Progenitor cell of endocrine pancreas (in vitro differentiated cells): Measurements from ENCODE around the gene TAC4. TPM values are rescaled to one million over a fixed set of nuclear protein-coding genes. Genes with fewer than 3 reads are reported as not detected.
A peak's percentile ranks its signal among the peaks of the same experiment; 100 is the strongest.

Source experiments
- DNase-seq: peaks from one replicate; pipeline ENCODE4 v3.0.0; 2021; ENCODE audit warnings: low spot score; ENCODE audit not compliant: unreplicated experiment
- H3K27ac Mint-ChIP-seq: 2 replicates; pipeline ENCODE4 v1.8.0; 2021; ENCODE audit warnings: mild to moderate bottlenecking, moderate library complexity, mixed read lengths
- H3K27me3 Mint-ChIP-seq: 2 replicates; pipeline ENCODE4 v1.8.0; 2021; ENCODE audit warnings: mixed read lengths
- H3K36me3 Mint-ChIP-seq: 2 replicates; pipeline ENCODE4 v1.8.0; 2022; ENCODE audit warnings: mixed read lengths; ENCODE audit not compliant: insufficient read depth
- H3K4me1 Mint-ChIP-seq: 2 replicates; pipeline ENCODE4 v1.8.0; 2021; ENCODE audit warnings: low read depth, mixed read lengths
- H3K4me3 Mint-ChIP-seq: 2 replicates; pipeline ENCODE4 v1.8.0; 2021; ENCODE audit warnings: low read depth, mild to moderate bottlenecking, moderate library complexity, mixed read lengths
- H3K9me3 Mint-ChIP-seq: 2 replicates; pipeline ENCODE4 v1.8.0; 2021; ENCODE audit warnings: low read depth, mixed read lengths
- CTCF ChIP-seq: fragments of 200-600 bp; sonication (generic); IDR thresholded peaks from one replicate; pipeline ENCODE4 v1.5.0; 2021; ENCODE audit warnings: antibody characterized with exemption, mild to moderate bottlenecking; ENCODE audit not compliant: unreplicated experiment
- total RNA-seq: library from RNA; stranded (reverse); gene quantifications from 2 replicates; pipeline ENCODE4 v1.2.1, GENCODE V29; 2021

The TAC4 gene
- total RNA-seq, 1 donor from 2014 or later, result not detected

- Mint-ChIP-seq H3K4me1 (peaks cover 9% of the 10 kb centered on the region), H3K4me3 (no peak overlapping the region), H3K27ac (no peak overlapping the region), H3K27me3 (peaks cover 10% of the 10 kb centered on the region), H3K9me3 (no peaks in the 10 kb centered on the region), H3K36me3 (peaks cover 4% of the 10 kb centered on the region)
- TF ChIP-seq CTCF, result peak; percentile 25
- DNase-seq, result no peak
Measured at GRCh38 chr17:49843774-49844350, 4.0 kb downstream of the TAC4 start.

GRCh38 chr17:49842846-49843245 is 5.0 kb downstream of the TAC4 start:
- H3K36me3 Mint-ChIP-seq, result peaks cover 4% of the 10 kb centered on the region
- H3K27ac Mint-ChIP-seq, result no peak overlapping the region
- no peaks in the 10 kb centered on the region for H3K9me3 Mint-ChIP-seq
- H3K4me1 Mint-ChIP-seq, result peaks cover 9% of the 10 kb centered on the region
- peaks cover 2% of the 10 kb centered on the region for H3K27me3 Mint-ChIP-seq
- no peak overlapping the region for H3K4me3 Mint-ChIP-seq
- no peak for DNase-seq
- TF ChIP-seq CTCF, result no peak

- no peak for DNase-seq
- Mint-ChIP-seq H3K36me3 (peaks cover 4% of the 10 kb centered on the region), H3K27ac (no peak overlapping the region), H3K4me3 (no peak overlapping the region), H3K4me1 (peaks cover 9% of the 10 kb centered on the region), H3K9me3 (no peaks in the 10 kb centered on the region), H3K27me3 (no peaks in the 10 kb centered on the region)
- TF ChIP-seq CTCF, result no peak
Measured at GRCh38 chr17:49842371-49842770, 5.5 kb downstream of the TAC4 start.

- no peaks in the 10 kb centered on the region for H3K9me3 Mint-ChIP-seq
- no peak for DNase-seq
- no peaks in the 10 kb centered on the region for H3K27me3 Mint-ChIP-seq
- H3K4me3 Mint-ChIP-seq, result no peak overlapping the region
- H3K27ac Mint-ChIP-seq, result no peak overlapping the region
- H3K36me3 Mint-ChIP-seq, result peaks cover 4% of the 10 kb centered on the region
- peaks cover 11% of the 10 kb centered on the region for H3K4me1 Mint-ChIP-seq
- TF ChIP-seq CTCF, result no peak
Measured at GRCh38 chr17:49841548-49841947, 6.3 kb downstream of the TAC4 start.

- no peaks in the 10 kb centered on the region for H3K9me3 Mint-ChIP-seq
- DNase-seq, result no peak
- H3K27ac Mint-ChIP-seq, result no peak overlapping the region
- no peaks in the 10 kb centered on the region for H3K27me3 Mint-ChIP-seq
- H3K4me1 Mint-ChIP-seq, result peaks cover 21% of the 10 kb centered on the region
- TF ChIP-seq CTCF, result no peak
- H3K4me3 Mint-ChIP-seq, result no peak overlapping the region
- peaks cover 6% of the 10 kb centered on the region for H3K36me3 Mint-ChIP-seq
Measured at GRCh38 chr17:49839455-49839854, 8.4 kb downstream of the TAC4 start.
